Activated CD8-positive, alpha-beta memory T cell treated with anti-CD3 and anti-CD28 coated beads, Interleukin-2, amount 50 U/mL, for 48 hours (primary cell): ENCODE data around the gene LRP6.
A peak's percentile ranks its signal among the peaks of the same experiment; 100 is the strongest.

Experiments
- DNase-seq: peaks from one replicate; pipeline ENCODE4 v3.0.0-alpha.2; 2020

The LRP6 gene

GRCh38 chr12:12108441-12109058 is 158.3 kb downstream of the LRP6 start:
- DNase-seq: no peak

- DNase-seq: no peak
These were observed 159.2 kb downstream of the LRP6 start for GRCh38 chr12:12107678-12108077.

GRCh38 chr12:12099102-12099501 is 167.7 kb downstream of the LRP6 start:
- no peak for DNase-seq

- DNase-seq: no peak
These were observed 168.2 kb downstream of the LRP6 start for GRCh38 chr12:12098691-12099015.

- DNase-seq: no peak
These were observed 168.8 kb downstream of the LRP6 start for GRCh38 chr12:12097891-12098690.

GRCh38 chr12:12095021-12095420 is 171.8 kb downstream of the LRP6 start:
- no peak for DNase-seq

GRCh38 chr12:12094481-12094880 is 172.4 kb downstream of the LRP6 start:
- no peak for DNase-seq

- DNase-seq: no peak
These were observed 174.7 kb downstream of the LRP6 start for GRCh38 chr12:12091977-12092663.

GRCh38 chr12:12091071-12091470 is 175.8 kb downstream of the LRP6 start:
- DNase-seq: no peak

- no peak for DNase-seq
These were observed 178.1 kb downstream of the LRP6 start for GRCh38 chr12:12088761-12089160.

- no peak for DNase-seq
These were observed 178.7 kb downstream of the LRP6 start for GRCh38 chr12:12088147-12088546.

- DNase-seq: no peak
These were observed 179.2 kb downstream of the LRP6 start for GRCh38 chr12:12087693-12088034.

- DNase-seq: no peak
These were observed 179.7 kb downstream of the LRP6 start for GRCh38 chr12:12086973-12087692.

- no peak for DNase-seq
These were observed 180.5 kb downstream of the LRP6 start for GRCh38 chr12:12086362-12086761.

GRCh38 chr12:12083688-12084087 is 183.2 kb downstream of the LRP6 start:
- no peak for DNase-seq

- DNase-seq: no peak
These were observed 184.9 kb downstream of the LRP6 start for GRCh38 chr12:12081836-12082497.

- DNase-seq: no peak
These were observed 187.6 kb downstream of the LRP6 start for GRCh38 chr12:12079291-12079690.

GRCh38 chr12:12072064-12072760 is 194.6 kb downstream of the LRP6 start:
- DNase-seq: peak; percentile 64

GRCh38 chr12:12070674-12071656 is 195.9 kb downstream of the LRP6 start, which contains the start of gene BCL2L14:
Gene BCL2L14 (plus strand): TSS chr12:12070939. CDS start chr12:12079306, 8,367 bp downstream.
- peak; percentile 57 for DNase-seq

- no peak for DNase-seq
These were observed 196.9 kb downstream of the LRP6 start for GRCh38 chr12:12069821-12070548.
